ENCODE data around the gene CAMK1D. TPM values are rescaled to one million over a fixed set of nuclear protein-coding genes. Genes with fewer than 3 reads are reported as not detected.
"Not testable (repeated sequence)": the region's sequence is repeated elsewhere in the genome, so short reads cannot be mapped to it uniquely, and the experiment has no call there.

The CAMK1D gene
- total RNA-seq, 4 donors from 2014 or later, result 29.7 to 36.7 (median 33.3) TPM

DNA sequence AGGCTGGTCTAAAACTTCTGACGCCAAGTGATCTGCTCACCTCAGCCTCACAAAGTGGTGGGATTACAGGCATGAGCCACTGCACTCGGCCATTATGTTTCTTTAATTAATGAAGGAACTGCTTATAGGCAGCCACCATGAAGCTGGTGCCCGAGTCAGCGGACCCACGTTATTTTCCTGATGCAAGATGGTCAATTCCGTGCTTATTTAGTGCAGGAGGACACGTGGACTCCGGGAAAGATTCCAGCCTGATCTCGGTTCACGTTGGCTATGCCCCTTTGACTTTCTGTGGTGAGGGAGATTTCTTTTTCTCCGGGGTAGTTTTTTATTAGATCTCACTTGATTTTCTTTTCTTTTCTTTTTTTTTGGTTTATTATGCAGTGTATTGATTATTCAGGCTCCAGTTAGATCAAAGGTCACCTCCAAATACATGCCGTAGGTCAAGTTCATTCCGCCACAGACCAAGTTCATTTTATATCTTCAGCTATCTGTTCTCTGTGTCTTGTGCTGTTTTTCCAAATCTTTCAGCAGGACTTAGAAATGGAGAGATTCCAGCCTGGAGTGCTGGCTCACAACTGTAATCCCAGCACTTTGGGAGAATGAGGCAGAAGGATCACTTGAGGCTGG, 8.3 kb downstream of the CAMK1D start:
- no peak for DNase-seq (ENCODE audit: low spot score in 2 of 2)
- 76 to 88% methylated on average over 13 of the region's 13 CpGs for WGBS, 2 donors
- TF ChIP-seq, protein P1, sequence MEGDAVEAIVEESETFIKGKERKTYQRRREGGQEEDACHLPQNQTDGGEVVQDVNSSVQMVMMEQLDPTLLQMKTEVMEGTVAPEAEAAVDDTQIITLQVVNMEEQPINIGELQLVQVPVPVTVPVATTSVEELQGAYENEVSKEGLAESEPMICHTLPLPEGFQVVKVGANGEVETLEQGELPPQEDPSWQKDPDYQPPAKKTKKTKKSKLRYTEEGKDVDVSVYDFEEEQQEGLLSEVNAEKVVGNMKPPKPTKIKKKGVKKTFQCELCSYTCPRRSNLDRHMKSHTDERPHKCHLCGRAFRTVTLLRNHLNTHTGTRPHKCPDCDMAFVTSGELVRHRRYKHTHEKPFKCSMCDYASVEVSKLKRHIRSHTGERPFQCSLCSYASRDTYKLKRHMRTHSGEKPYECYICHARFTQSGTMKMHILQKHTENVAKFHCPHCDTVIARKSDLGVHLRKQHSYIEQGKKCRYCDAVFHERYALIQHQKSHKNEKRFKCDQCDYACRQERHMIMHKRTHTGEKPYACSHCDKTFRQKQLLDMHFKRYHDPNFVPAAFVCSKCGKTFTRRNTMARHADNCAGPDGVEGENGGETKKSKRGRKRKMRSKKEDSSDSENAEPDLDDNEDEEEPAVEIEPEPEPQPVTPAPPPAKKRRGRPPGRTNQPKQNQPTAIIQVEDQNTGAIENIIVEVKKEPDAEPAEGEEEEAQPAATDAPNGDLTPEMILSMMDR (IDR thresholded peaks at IDR 0.05), result no peak
- no peak for TF ChIP-seq POLR2A (IDR thresholded peaks at IDR 0.05)
- intact Hi-C loops (cut with DNase I; ENCODE audit: low total_unique reads), result no loop called here
- no peak overlapping the region for H3K4me3 ChIP-seq (ENCODE audit: low read depth, poor library complexity, severe bottlenecking)

GRCh38 chr10:12358863-12359564, 9.7 kb downstream of the CAMK1D start:
- H3K4me3 ChIP-seq (ENCODE audit: low read depth, poor library complexity, severe bottlenecking), result no peak overlapping the region
- 43 to 61% methylated on average over 11 of the region's 11 CpGs for WGBS, 2 donors
- no peak for DNase-seq (ENCODE audit: low spot score in 2 of 2)
- TF ChIP-seq POLR2A (IDR thresholded peaks at IDR 0.05), result no peak
- TF ChIP-seq, protein P1 (IDR thresholded peaks at IDR 0.05), result no peak
- intact Hi-C loops (cut with DNase I; ENCODE audit: low total_unique reads), result no loop called here

DNA sequence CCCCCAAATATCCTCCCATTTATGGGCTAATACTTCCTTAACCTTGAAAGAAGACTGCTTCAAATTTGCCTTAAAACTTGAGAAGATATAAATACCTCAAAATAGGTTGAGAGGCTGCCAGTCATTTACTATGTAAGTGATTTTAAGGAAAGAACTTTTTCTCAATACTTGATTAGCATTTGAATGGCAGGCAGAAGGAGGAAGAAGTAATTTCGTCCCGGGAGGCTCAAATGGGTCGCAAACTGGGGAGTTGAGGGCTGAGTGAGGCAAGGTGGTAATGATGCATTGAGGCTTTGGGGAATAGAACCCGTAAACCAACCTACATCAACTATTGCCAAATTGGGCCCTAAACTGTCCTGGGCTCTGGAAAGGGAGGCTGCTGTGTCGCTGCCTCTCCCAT, 11.1 kb downstream of the CAMK1D start:
- no peak overlapping the region for H3K4me3 ChIP-seq (ENCODE audit: low read depth, poor library complexity, severe bottlenecking)
- intact Hi-C loops (cut with DNase I; ENCODE audit: low total_unique reads), result no loop called here
- 86% methylated on average over 5 of the region's 5 CpGs for WGBS, 2 donors
- TF ChIP-seq, protein P1 (IDR thresholded peaks at IDR 0.05), result no peak
- TF ChIP-seq POLR2A (IDR thresholded peaks at IDR 0.05), result no peak
- peak in 1 of 2 donors; percentile 70 for DNase-seq (ENCODE audit: low spot score in 2 of 2)

DNA sequence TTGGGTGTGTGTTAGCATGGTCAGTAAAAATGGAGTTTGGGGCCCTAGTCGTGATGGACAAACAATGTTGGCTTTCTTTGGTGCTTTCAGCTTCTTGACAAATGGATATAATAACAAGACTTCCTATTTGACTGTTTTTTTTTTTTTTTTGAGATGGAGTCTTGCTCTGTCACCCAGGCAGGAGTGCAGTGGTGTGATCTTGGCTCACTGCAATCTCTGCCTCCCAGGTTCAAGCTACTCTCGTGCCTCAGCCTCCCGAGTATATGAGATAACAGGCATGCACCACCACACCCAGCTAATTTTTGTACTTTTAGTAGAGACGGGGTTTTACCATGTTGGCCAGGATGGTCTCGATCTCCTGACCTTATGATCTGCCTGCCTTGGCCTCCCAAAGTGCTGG, 11.8 kb downstream of the CAMK1D start:
- DNase-seq (ENCODE audit: low spot score in 2 of 2), result peak in 1 of 2 donors; percentile 3
- 84 to 92% methylated on average over 5 of the region's 5 CpGs for WGBS, 2 donors
- intact Hi-C loops (cut with DNase I; ENCODE audit: low total_unique reads); H3K4me3 ChIP-seq (ENCODE audit: low read depth, poor library complexity, severe bottlenecking): not testable (repeated sequence)

DNA sequence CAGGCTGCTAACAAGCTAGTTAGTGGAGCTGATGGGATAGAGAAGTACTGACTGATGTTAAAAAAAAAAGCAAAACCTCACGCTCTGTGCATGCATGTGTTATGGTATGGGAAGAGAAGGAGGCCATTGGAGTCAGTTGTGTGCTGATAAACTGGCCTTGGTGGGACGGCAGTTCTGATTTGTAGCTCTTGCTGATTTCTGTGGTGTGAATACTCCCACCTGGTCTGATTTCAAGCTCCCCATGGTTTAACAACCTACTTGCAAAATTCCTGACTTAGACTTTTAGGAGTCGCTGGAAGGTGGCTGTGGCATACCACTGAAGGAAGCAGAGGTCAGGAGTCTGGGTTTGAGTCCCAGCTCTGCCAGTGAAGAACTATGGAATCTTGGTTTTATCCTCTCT, 15.2 kb downstream of the CAMK1D start:
- WGBS, 2 donors, result 94 to 99% methylated on average over 3 of the region's 3 CpGs
- TF ChIP-seq, protein P1 (IDR thresholded peaks at IDR 0.05), result no peak
- TF ChIP-seq POLR2A (IDR thresholded peaks at IDR 0.05), result no peak
- H3K4me3 ChIP-seq (ENCODE audit: low read depth, poor library complexity, severe bottlenecking), result no peak overlapping the region
- no peak for DNase-seq (ENCODE audit: low spot score in 2 of 2)
- intact Hi-C loops (cut with DNase I; ENCODE audit: low total_unique reads), result no loop called here

GRCh38 chr10:12367272-12367671, 17.9 kb downstream of the CAMK1D start:
- 88 to 97% methylated on average over 4 of the region's 4 CpGs for WGBS, 2 donors
- H3K4me3 ChIP-seq (ENCODE audit: low read depth, poor library complexity, severe bottlenecking), result no peak overlapping the region
- TF ChIP-seq, protein P1 (IDR thresholded peaks at IDR 0.05), result no peak
- TF ChIP-seq POLR2A (IDR thresholded peaks at IDR 0.05), result no peak
- intact Hi-C loops (cut with DNase I; ENCODE audit: low total_unique reads), result no loop called here
- peak in 1 of 2 donors; percentile 1 for DNase-seq (ENCODE audit: low spot score in 2 of 2)
